ENCODE data around the gene ATXN2.
A peak's percentile ranks its signal among the peaks of the same experiment; 100 is the strongest.
"Not testable (repeated sequence)": the region's sequence is repeated elsewhere in the genome, so short reads cannot be mapped to it uniquely, and the experiment has no call there.

Gene ATXN2

GRCh38 chr12:111573476-111573875 is 25.6 kb downstream of the ATXN2 start:
- TF ChIP-seq POLR2A (IDR thresholded peaks at IDR 0.05; ENCODE audit: low read depth, low read length): no peak
- FAIRE-seq: no peak
- no peak for DNase-seq (ENCODE audit: insufficient read length, low spot score)

DNA sequence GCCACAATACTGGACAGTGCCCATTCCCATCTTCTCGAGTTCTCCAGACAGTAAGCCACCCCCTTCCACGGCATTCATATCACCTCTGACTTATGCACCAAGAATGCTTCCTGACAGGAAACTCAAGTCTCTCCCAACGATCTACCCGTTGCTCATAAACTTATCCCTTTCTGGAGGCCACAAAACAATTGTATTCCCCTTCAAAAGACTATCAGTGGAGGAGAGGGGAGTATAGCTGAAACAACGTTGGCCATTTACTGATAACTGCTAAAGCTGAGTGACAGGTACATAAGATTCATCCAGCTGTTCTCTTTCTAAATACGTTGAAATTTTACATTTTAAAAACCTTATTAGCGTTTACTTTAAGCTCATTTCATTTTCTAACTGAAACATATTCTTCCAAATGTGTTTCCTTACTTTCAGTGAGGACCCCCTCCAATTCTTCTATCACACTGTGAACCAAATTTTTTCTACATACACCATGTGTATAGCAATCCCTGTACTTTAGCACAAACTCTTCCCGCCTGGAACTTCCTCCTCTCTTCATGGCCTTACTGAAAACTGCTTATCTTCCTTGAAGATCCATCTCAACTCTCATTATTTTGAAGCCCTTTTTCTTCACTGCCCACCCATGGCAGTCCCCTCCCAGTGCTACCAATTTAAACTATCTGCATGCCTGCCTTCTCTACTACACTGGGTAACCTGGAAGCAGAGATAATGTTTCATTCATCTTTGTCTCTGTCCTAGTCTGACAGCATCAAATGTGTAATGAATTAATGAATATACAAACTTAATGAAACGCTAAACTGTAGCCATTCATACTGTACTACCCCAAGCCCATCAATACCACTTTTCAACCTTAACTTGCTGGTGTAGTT is 28.8 kb downstream of the ATXN2 start:
- TF ChIP-seq POLR2A (IDR thresholded peaks at IDR 0.05; ENCODE audit: low read depth, low read length): no peak
- peak; percentile 97 for FAIRE-seq
- peak; percentile 52 for DNase-seq (ENCODE audit: insufficient read length, low spot score)

DNA sequence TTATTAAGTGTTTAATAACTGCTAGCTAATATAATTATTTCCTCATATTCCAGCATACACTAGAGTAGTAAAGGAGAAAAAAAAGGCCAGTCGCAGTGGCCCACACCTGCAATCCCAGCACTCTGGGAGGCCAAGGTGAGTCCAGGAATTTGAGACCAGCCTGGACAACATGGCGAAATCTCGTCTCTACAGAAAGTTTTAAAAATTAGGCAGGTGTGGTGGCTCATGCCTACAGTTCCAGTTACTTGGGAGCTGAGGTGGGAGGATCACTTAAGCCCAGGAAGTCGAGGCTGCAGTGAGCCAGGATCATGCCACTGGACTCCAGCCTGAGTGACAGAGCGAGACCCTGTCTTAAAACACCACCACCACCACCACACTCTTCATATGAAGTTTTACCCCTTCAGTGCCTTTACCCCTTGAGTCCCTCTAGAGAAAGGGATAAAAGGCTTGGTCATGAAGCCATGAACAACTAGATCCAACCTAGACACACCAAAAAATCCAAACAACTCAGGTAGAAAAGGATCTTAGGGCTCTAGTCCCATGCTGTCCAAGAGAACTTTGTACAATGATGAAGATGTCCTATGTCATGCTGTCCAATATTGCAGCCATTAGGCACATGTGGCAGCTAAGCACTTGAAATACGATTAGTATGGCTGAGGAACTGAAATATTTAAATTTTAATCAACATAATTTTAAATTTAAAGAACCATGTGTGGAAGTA is 29.6 kb downstream of the ATXN2 start:
- DNase-seq (ENCODE audit: insufficient read length, low spot score) (no peak), FAIRE-seq (no peak)
- no peak for TF ChIP-seq POLR2A (IDR thresholded peaks at IDR 0.05; ENCODE audit: low read depth, low read length)

DNA sequence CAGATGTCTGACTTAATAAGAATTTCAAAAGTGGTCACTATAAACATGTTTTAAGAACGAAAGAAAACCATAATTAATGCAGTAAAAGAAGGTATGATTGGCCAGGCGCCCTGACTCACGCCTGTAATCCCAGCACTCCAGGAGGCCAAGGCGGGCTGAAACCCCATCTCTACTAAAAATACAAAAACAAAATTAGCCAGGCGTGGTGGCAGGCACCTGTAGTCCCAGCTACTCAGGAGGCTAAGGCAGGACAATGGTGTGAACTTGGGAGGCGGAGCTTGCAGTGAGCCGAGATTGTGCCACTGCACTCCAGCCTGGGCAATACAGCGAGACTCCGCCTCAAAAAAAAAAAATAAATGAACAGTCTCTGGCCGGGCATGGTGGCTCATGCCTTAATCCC is 38.3 kb downstream of the ATXN2 start:
- not testable (repeated sequence) for FAIRE-seq

DNA sequence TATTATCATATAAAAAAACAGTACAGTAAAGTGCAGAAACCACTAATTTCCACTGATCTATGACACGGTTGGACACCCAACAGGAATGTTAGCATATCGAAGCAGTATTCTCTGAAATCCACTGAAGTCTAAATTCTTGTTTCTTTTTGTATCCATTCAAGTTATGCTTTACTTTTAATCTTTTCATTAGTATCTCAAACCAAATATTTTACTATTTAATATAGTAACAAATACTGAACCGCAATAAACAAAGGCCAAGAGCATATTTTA is 41.1 kb downstream of the ATXN2 start:
- no peak for TF ChIP-seq POLR2A (IDR thresholded peaks at IDR 0.05; ENCODE audit: low read depth, low read length)
- FAIRE-seq (no peak), DNase-seq (ENCODE audit: insufficient read length, low spot score) (no peak)

More for the DNA sequence above, 38.3 kb downstream of the ATXN2 start:
- DNase-seq (ENCODE audit: insufficient read length, low spot score): not testable (repeated sequence)

DNA sequence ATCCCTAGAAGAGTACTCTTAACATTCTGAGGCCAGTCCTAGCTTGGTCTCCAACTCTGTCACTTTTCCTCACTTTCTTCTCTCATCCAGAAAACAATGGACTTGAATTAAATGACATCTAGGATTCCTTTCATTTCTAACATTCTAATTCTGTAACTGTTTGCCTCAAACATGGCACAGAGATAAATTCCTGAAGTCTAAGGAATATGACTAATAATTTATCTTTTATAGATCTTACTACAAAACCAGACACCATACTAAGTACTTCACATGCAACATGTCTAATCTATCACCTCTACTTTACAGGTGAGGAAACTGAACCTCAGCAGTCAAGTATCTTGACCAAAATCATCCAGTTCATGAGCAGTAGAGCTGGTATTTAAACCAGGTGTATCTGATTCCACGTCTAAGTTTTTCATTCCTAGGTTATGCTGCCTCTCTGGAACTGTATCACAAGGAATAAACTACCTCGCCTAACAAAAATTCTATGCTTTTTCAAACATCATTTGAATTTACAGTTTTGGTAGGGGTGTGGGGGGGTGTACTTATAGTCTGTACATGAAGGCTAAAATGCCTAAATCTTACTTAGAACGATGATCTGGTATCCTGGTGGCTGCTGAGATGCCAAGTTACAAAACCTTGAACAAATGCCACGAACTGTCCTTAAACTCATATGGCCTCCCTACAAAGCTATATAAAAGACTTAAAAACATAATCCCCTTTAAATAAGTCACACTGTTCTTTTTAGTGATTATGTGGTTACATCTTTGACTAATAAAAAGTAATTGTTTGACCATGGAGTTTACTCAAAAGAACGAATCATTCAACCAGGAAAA is 41.6 kb downstream of the ATXN2 start:
- DNase-seq (ENCODE audit: insufficient read length, low spot score) (no peak), FAIRE-seq (peak; percentile 61)
- no peak for TF ChIP-seq POLR2A (IDR thresholded peaks at IDR 0.05; ENCODE audit: low read depth, low read length)

DNA sequence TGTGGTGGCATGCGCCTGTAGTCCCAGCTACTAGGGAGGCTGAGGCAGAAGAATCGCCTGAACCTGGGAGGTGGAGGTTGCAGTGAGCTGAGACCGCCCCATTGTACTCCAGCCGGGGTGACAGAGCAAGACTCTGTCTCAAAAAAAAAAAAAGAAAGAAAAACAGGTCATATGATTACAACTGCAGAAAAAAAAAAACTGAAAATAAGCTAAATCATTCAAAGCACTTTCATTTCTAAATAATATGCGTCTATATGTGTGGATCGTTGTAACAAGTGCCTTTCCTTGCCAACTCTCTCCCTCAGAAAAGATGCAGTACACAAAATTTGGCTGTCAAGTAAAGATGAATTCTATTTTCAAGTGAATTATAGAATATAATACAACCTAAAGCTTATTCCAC is 42.4 kb downstream of the ATXN2 start:
- no peak for TF ChIP-seq POLR2A (IDR thresholded peaks at IDR 0.05; ENCODE audit: low read depth, low read length)
- FAIRE-seq (no peak), DNase-seq (ENCODE audit: insufficient read length, low spot score) (no peak)

DNA sequence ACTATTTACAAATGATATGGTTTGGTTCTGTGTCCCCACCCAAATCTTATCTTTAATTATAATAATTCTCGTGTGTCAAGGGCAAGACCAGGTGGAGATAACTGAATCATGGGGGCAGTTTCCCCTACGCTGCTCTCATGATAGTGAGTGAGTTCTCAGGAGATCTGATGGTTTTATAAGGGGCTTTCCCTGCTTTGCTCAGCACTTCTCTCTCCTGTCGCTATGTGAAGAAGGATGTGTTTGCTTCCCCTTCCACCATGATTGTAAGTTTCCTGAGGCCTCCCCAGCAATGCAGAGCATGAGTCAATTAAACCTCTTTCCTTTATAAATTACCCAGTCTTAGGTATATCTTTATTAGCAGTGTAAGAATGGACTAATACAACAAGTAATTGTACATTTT is 43.8 kb downstream of the ATXN2 start:
- not testable (repeated sequence) for DNase-seq (ENCODE audit: insufficient read length, low spot score); FAIRE-seq

DNA sequence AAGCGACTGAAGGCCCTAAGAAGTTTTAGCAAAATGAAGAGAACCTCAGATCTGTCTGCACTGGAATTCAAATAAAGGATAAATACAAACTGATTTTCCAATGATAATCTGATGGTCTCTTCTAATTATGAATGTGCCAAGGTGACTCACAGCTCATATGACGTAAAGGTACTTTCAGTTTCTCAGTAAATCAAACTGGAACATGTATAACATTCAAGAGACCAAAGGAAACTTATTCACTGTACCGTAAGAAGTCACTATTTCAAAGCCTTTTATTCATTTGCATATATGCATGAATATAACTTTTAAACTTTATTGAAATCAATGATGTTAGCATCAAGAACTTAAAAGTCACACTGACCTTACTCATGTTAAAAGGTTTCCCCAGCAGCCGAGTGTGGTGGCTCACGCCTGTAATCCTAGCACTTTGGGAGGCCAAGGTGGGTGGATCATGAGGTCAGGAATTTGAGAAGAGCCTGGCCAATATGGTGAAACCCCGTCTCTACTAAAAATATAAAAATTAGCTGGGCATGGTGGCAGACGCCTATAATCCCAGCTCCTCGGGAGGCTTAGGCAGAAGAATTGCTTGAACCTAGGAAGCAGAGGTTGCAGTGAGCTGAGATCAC is 52.2 kb downstream of the ATXN2 start:
- no peak for DNase-seq (ENCODE audit: insufficient read length, low spot score)
- FAIRE-seq: peak; percentile 70
- no peak for TF ChIP-seq POLR2A (IDR thresholded peaks at IDR 0.05; ENCODE audit: low read depth, low read length)

GRCh38 chr12:111546171-111546570 is 52.9 kb downstream of the ATXN2 start:
- no peak for TF ChIP-seq POLR2A (IDR thresholded peaks at IDR 0.05; ENCODE audit: low read depth, low read length)

GRCh38 chr12:111544032-111544431 is 55.1 kb downstream of the ATXN2 start:
- TF ChIP-seq POLR2A (IDR thresholded peaks at IDR 0.05; ENCODE audit: low read depth, low read length): no peak
- DNase-seq (ENCODE audit: insufficient read length, low spot score) (no peak), FAIRE-seq (no peak)

More at GRCh38 chr12:111546171-111546570, 52.9 kb downstream of the ATXN2 start:
- no peak for FAIRE-seq
- no peak for DNase-seq (ENCODE audit: insufficient read length, low spot score)

GRCh38 chr12:111532751-111533150 is 66.4 kb downstream of the ATXN2 start:
- DNase-seq (ENCODE audit: insufficient read length, low spot score): no peak
- no peak for FAIRE-seq
- no peak for TF ChIP-seq POLR2A (IDR thresholded peaks at IDR 0.05; ENCODE audit: low read depth, low read length)

GRCh38 chr12:111529424-111530368 is 69.4 kb downstream of the ATXN2 start:
- FAIRE-seq (no peak), DNase-seq (ENCODE audit: insufficient read length, low spot score) (peak; percentile 35)
- TF ChIP-seq POLR2A (IDR thresholded peaks at IDR 0.05; ENCODE audit: low read depth, low read length): no peak
